HepG2 (cell line): ENCODE data around the gene PGPEP1. TPM values are rescaled to one million over a fixed set of nuclear protein-coding genes. Genes with fewer than 3 reads are reported as not detected.

Source experiments
- CREM ChIP-seq, 2 experiments: sonication (generic) in 1 of 2; formaldehyde crosslinking in 1 of 2; IDR thresholded peaks; 2 replicates each; pipeline versions ENCODE4 v1.4.0 to v1.6.1; 2016 to 2020; ENCODE audit warnings: antibody characterized with exemption in 1 of 2, mild to moderate bottlenecking in 1 of 2, missing genetic modification reagents in 1 of 2
- ELF3 ChIP-seq: IDR thresholded peaks from 2 replicates; pipeline ENCODE4 v1.6.1; 2016; ENCODE audit warnings: missing genetic modification reagents, missing compliant biosample characterization
- HNRNPUL1 ChIP-seq: fragments of 200-400 bp; formaldehyde crosslinking; IDR thresholded peaks from 2 replicates; pipeline ENCODE4 v1.6.1; 2017; ENCODE audit warnings: low read depth, mild to moderate bottlenecking, low read length, moderate library complexity
- LCORL ChIP-seq, 2 experiments: fragments of 450-650 bp in 1 of 2; sonication (generic) in 1 of 2; formaldehyde crosslinking in 1 of 2; IDR thresholded peaks; 2 replicates each; pipeline versions ENCODE4 v1.5.0 to v1.6.1; 2017 to 2020; ENCODE audit warnings: antibody characterized with exemption in 1 of 2, missing genetic modification reagents in 1 of 2
- NBN ChIP-seq: fragments of 450-650 bp; conservative IDR thresholded peaks from 2 replicates; pipeline ENCODE4 v1.6.1; 2017
- NFYC ChIP-seq: IDR thresholded peaks from 2 replicates; pipeline ENCODE4 v1.6.1; 2016; ENCODE audit warnings: missing genetic modification reagents, missing compliant biosample characterization
- NR0B2 ChIP-seq: sonication (generic); formaldehyde crosslinking; IDR thresholded peaks from 2 replicates; pipeline ENCODE4 v1.4.0; 2020; ENCODE audit warnings: mild to moderate bottlenecking, missing genetic modification reagents
- NR2C2 ChIP-seq: sonication (generic); formaldehyde crosslinking; IDR thresholded peaks from 2 replicates; pipeline ENCODE4 v1.4.0; 2020; ENCODE audit warnings: missing genetic modification reagents, mild to moderate bottlenecking, moderate library complexity, borderline replicate concordance
- NR2F2 ChIP-seq: IDR thresholded peaks from 2 replicates; pipeline ENCODE4 v1.6.1; 2012; ENCODE audit warnings: low read depth, inconsistent platforms, borderline replicate concordance
- RXRB ChIP-seq: IDR thresholded peaks from 2 replicates; pipeline ENCODE4 v1.6.1; 2016; ENCODE audit warnings: borderline replicate concordance, missing genetic modification reagents, missing compliant biosample characterization
- SIX4 ChIP-seq: sonication (generic); formaldehyde crosslinking; IDR thresholded peaks from 2 replicates; pipeline ENCODE4 v1.4.0; 2020; ENCODE audit warnings: missing genetic modification reagents
- SYNCRIP ChIP-seq: fragments of 200-400 bp; formaldehyde crosslinking; IDR thresholded peaks from 2 replicates; pipeline ENCODE4 v1.6.1; 2018; ENCODE audit warnings: mild to moderate bottlenecking, low read depth, low read length; ENCODE audit not compliant: insufficient read depth
- TEAD3 ChIP-seq: optimal IDR thresholded peaks from 2 replicates; pipeline ENCODE3; 2016; ENCODE audit warnings: borderline replicate concordance
- THAP11 ChIP-seq: IDR thresholded peaks from 2 replicates; pipeline ENCODE4 v1.6.1; 2016; ENCODE audit warnings: missing biosample characterization, missing genetic modification reagents
- THAP8 ChIP-seq: sonication (generic); formaldehyde crosslinking; IDR thresholded peaks from 2 replicates; pipeline ENCODE4 v1.5.1; 2020; ENCODE audit warnings: missing genetic modification reagents, mild to moderate bottlenecking, borderline replicate concordance
- ZBTB42 ChIP-seq: sonication (generic); formaldehyde crosslinking; IDR thresholded peaks from 2 replicates; pipeline ENCODE4 v1.5.0; 2020; ENCODE audit warnings: mild to moderate bottlenecking, missing genetic modification reagents
- ZEB1 ChIP-seq: IDR thresholded peaks from 2 replicates; pipeline ENCODE4 v1.6.1; 2012; ENCODE audit warnings: mild to moderate bottlenecking, low read depth, inconsistent platforms; ENCODE audit not compliant: insufficient replicate concordance
- ZMYM3 ChIP-seq: sonication (generic); formaldehyde crosslinking; IDR thresholded peaks from 2 replicates; pipeline ENCODE4 v1.5.1; 2020; ENCODE audit warnings: mild to moderate bottlenecking, missing genetic modification reagents
- ZNF256 ChIP-seq: sonication (generic); formaldehyde crosslinking; conservative IDR thresholded peaks from 2 replicates; pipeline ENCODE4 v1.4.0; 2020; ENCODE audit warnings: missing genetic modification reagents
- ZNF296 ChIP-seq: sonication (generic); formaldehyde crosslinking; conservative IDR thresholded peaks from 2 replicates; pipeline ENCODE4 v1.5.0; 2020; ENCODE audit warnings: mild to moderate bottlenecking, missing genetic modification reagents
- ZNF317 ChIP-seq: sonication (generic); formaldehyde crosslinking; IDR thresholded peaks from 2 replicates; pipeline ENCODE4 v1.5.0; 2020; ENCODE audit warnings: mild to moderate bottlenecking, missing genetic modification reagents
- ZNF44 ChIP-seq: sonication (generic); formaldehyde crosslinking; IDR thresholded peaks from 2 replicates; pipeline ENCODE4 v1.5.1; 2020; ENCODE audit warnings: mild to moderate bottlenecking, missing genetic modification reagents
- ZNF572 ChIP-seq: sonication (generic); formaldehyde crosslinking; IDR thresholded peaks from 2 replicates; pipeline ENCODE4 v1.5.1; 2020; ENCODE audit warnings: mild to moderate bottlenecking, missing genetic modification reagents
- ZNF704 ChIP-seq: sonication (generic); formaldehyde crosslinking; IDR thresholded peaks from 2 replicates; pipeline ENCODE4 v1.8.1; 2023; ENCODE audit warnings: mild to moderate bottlenecking, inconsistent platforms, moderate library complexity, missing genetic modification reagents, borderline replicate concordance
- polyA plus RNA-seq, 8 experiments: library from polyadenylated mRNA; depleted of rRNA in 3 of 8; stranded (reverse) in 7 of 8; unstranded in 1 of 8; fragments of >200 nt; fragmentation: Illumina TruSeq in 4 of 8; extraction: Trizol in 4 of 8; gene quantifications; 2 replicates each; pipeline versions ENCODE4 v1.2.1 to v1.2.3, GENCODE V29; 2011 to 2016; ENCODE audit warnings: low read depth in 4 of 8, missing spikeins in 1 of 8, mixed read lengths in 1 of 8; ENCODE audit not compliant: insufficient read depth in 1 of 8
- total RNA-seq, 5 experiments: library from RNA; depleted of rRNA; stranded (reverse); fragments of >200 nt; fragmentation: Illumina TruSeq; extraction: Trizol; gene quantifications; 2 replicates each; pipeline ENCODE4 v1.2.3, GENCODE V29; 2016; ENCODE audit warnings: low read depth in 1 of 5

The PGPEP1 gene
- total and polyA plus RNA-seq, 2 of the 13 experiments (the other 11 are each of a cell fraction or from before 2014, with no cell fraction given), result 53.1 to 56.6 TPM

GRCh38 chr19:18340990-18341868 is 831 bp downstream of the PGPEP1 start (continued):
- peak; percentile 63; the same call in 1 of the 2 replicates for TF ChIP-seq ZMYM3
- TF ChIP-seq LCORL (IDR thresholded peaks at IDR 0.05), result no peak
- TF ChIP-seq LCORL (CRISPR knock-in tag; IDR thresholded peaks at IDR 0.05), result peak; percentile 86; the same call in 1 of the 2 replicates
- TF ChIP-seq ZNF317, result no peak
- peak; percentile 22 for TF ChIP-seq TEAD3 (CRISPR knock-in tag)
- no peak for TF ChIP-seq NR0B2 (CRISPR knock-in tag)
- no peak for TF ChIP-seq ZNF572 (CRISPR knock-in tag)
- no peak for TF ChIP-seq HNRNPUL1
- TF ChIP-seq SYNCRIP, result no peak
- TF ChIP-seq NR2F2, result peak; percentile 47; the same call in 1 of the 2 replicates
- no peak for TF ChIP-seq THAP8
- peak; percentile 67 for TF ChIP-seq NR2C2 (CRISPR knock-in tag)
- TF ChIP-seq NFYC (CRISPR knock-in tag), result 0 out of 2 replicates have a peak, but pooled peaks have one; percentile 15
- peak; percentile 60 for TF ChIP-seq ZEB1
- TF ChIP-seq ZNF256 (CRISPR knock-in tag), result no peak
- 0 out of 2 replicates have a peak, but pooled peaks have one; percentile 50 for TF ChIP-seq ZBTB42 (CRISPR knock-in tag)
- TF ChIP-seq NBN, result no peak
- TF ChIP-seq ZNF44, result no peak
- TF ChIP-seq ZNF704 (CRISPR knock-in tag), result no peak
- peak; percentile 15; the same call in 1 of the 2 replicates for TF ChIP-seq SIX4
- peak; percentile 67 for TF ChIP-seq RXRB
- TF ChIP-seq ZNF296 (CRISPR knock-in tag), result peak; percentile 80; the same call in 1 of the 2 replicates
- 0 out of 2 replicates have a peak, but pooled peaks have one; percentile 15 for TF ChIP-seq CREM (IDR thresholded peaks at IDR 0.05)
- no peak for TF ChIP-seq CREM (CRISPR knock-in tag; IDR thresholded peaks at IDR 0.05)
- peak; percentile 63 for TF ChIP-seq ELF3 (CRISPR knock-in tag)
- peak; percentile 42; the same call in 1 of the 2 replicates for TF ChIP-seq THAP11
